ENCODE measurements around the gene TRPM3.

- TF ChIP-seq YY1 (IDR thresholded peaks at IDR 0.05; ENCODE audit: insufficient read depth, insufficient read length) (no peak), SUZ12 (IDR thresholded peaks at IDR 0.05; ENCODE audit: extremely low read depth, insufficient read depth, insufficient read length) (no peak)
These were observed 186.8 kb downstream of the TRPM3 start for GRCh38 chr9:70934642-70935041.

Measured in NT2/D1 (cell line).